Sigmoid colon (tissue), 7 donors: ENCODE measurements around the gene HDAC7. TPM values are rescaled to one million over a fixed set of nuclear protein-coding genes. Genes with fewer than 3 reads are reported as not detected.
A peak's percentile ranks its signal among the peaks of the same experiment; 100 is the strongest.

Experiments
- DNase-seq: peaks from one replicate; pipeline ENCODE4 v3.0.0-alpha.2; 2019
- H3K27ac ChIP-seq, 4 donors: fragments of 200-600 bp; sonication (generic); one replicate each; pipeline ENCODE4 v1.5.1; 2016 to 2019; ENCODE audit warnings: mild to moderate bottlenecking in 1 of 4
- H3K27me3 ChIP-seq, 3 donors: fragments of 200-600 bp; sonication (generic); one replicate each; pipeline ENCODE4 v1.5.1; 2019; ENCODE audit warnings: mild to moderate bottlenecking in 1 of 3
- H3K36me3 ChIP-seq, 4 donors: fragments of 200-600 bp; sonication (generic); one replicate each; pipeline ENCODE4 v1.5.1; 2016 to 2019
- H3K4me1 ChIP-seq, 4 donors: fragments of 200-600 bp; sonication (generic); one replicate each; pipeline ENCODE4 v1.5.1; 2017 to 2019
- H3K4me3 ChIP-seq, 4 donors: fragments of 200-600 bp; sonication (generic); one replicate each; pipeline ENCODE4 v1.5.1; 2017 to 2019; ENCODE audit warnings: mild to moderate bottlenecking in 2 of 4, moderate library complexity in 1 of 4
- H3K9me3 ChIP-seq, 4 donors: fragments of 200-600 bp in 3 of 4; sonication (generic) in 3 of 4; one replicate each; pipeline versions ENCODE4 v1.5.1 to v1.6.1; 2013 to 2019
- EP300 ChIP-seq, 4 donors: sonication (generic); formaldehyde crosslinking; IDR thresholded peaks; one replicate each; pipeline ENCODE4 v1.6.1; 2017; ENCODE audit warnings: antibody characterized with exemption in 4 of 4
- POLR2A ChIP-seq, 2 donors: fragments of 450-650 bp; IDR thresholded peaks; one replicate each; pipeline ENCODE4 v1.6.1; 2016; ENCODE audit warnings: antibody characterized with exemption in 2 of 2, mild to moderate bottlenecking in 2 of 2, moderate library complexity in 2 of 2
- POLR2AphosphoS5 ChIP-seq, 4 donors: sonication (generic); formaldehyde crosslinking; IDR thresholded peaks; one replicate each; pipeline ENCODE4 v1.6.1; 2017; ENCODE audit warnings: antibody characterized with exemption in 4 of 4
- WGBS, 2 donors: extraction: QIAGEN DNeasy Blood & Tissue Kit; methylation state at CpG; one replicate each; pipeline ENCODE4 v1.1.7; 2013; 5-methylcytosine and 5-hydroxymethylcytosine counted together
- intact Hi-C: fragments of 100-400 bp; cut with DNase I; formaldehyde crosslinking; loops from one replicate; pipeline ENCODE4 v1.15.1; 2023
- polyA plus RNA-seq, 3 donors: library from polyadenylated mRNA; stranded (reverse); fragments of 200-250 nt; gene quantifications; one replicate each; pipeline ENCODE4 v1.2.3, GENCODE V29; 2013
- total RNA-seq, 4 donors: library from RNA; depleted of rRNA; stranded (reverse); fragments of >200 nt; gene quantifications; one replicate each; pipeline ENCODE4 v1.1.0, GENCODE V29; 2016
- TF ChIP-seq, protein P1 (sequence below), 4 experiments: fragments of 450-650 bp in 3 of 4; fragments of 200-600 bp in 1 of 4; IDR thresholded peaks; one replicate each; pipeline ENCODE4 v1.5.1; 2016 to 2019; ENCODE audit warnings: antibody characterized with exemption in 4 of 4, mild to moderate bottlenecking in 3 of 4, moderate library complexity in 2 of 4
- donor health status: healthy with polysubstance abuse.
- donor health status: Bipolar disorder and iron deficiency.
- donor health status: healthy.

The HDAC7 gene
- total and polyA plus RNA-seq, 7 donors, result 6.5 to 79.2 (median 45.3) TPM

DNA sequence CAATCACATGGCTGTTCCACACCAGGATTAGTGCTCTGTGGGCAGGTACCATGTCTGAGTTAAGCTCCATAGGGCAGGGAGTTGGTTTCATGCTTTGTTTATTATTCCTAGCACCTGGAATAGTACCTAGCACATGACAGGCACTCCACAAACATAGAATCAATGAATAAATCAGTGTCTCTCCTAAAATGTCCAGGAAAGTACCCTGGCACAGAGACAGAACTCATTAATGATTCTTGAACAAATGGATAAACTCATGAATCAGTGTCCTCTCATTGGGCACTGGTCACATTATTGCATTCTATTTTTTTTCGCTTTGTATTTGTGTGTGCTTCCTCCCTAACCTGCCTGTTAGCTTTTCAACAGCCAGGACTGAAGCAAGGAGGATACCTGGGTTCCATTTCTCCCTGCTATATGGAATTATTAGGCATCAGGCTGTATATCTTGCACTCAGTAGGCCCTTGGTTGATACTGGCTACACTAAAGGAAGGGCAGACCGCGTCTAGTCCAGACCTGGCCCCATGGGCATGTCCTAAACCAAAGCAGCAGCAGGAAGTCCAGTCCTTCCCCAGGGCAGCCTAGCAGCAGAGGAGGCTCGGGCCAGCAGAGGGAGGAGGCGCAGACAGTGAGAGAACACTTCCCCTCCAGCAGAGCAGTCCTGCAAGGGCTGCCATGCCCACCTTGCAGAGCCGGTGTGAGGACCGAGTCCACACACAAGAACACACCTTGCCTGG is 18.4 kb downstream of the HDAC7 start:
- Histone ChIP-seq H3K27ac (peak overlapping the region; percentile 69 to 99 (median 98)), H3K4me1 (peaks cover 0 to 86% (median 85%) of the 10 kb centered on the region in 4 donors), H3K27me3 (no peaks in the 10 kb centered on the region), H3K9me3 (no peaks in the 10 kb centered on the region), H3K36me3 (peaks cover 4 to 26% (median 23%) of the 10 kb centered on the region in 4 donors), H3K4me3 (no peak overlapping the region)
- no peak for TF ChIP-seq EP300 (IDR thresholded peaks at IDR 0.05)
- TF ChIP-seq, protein P1, sequence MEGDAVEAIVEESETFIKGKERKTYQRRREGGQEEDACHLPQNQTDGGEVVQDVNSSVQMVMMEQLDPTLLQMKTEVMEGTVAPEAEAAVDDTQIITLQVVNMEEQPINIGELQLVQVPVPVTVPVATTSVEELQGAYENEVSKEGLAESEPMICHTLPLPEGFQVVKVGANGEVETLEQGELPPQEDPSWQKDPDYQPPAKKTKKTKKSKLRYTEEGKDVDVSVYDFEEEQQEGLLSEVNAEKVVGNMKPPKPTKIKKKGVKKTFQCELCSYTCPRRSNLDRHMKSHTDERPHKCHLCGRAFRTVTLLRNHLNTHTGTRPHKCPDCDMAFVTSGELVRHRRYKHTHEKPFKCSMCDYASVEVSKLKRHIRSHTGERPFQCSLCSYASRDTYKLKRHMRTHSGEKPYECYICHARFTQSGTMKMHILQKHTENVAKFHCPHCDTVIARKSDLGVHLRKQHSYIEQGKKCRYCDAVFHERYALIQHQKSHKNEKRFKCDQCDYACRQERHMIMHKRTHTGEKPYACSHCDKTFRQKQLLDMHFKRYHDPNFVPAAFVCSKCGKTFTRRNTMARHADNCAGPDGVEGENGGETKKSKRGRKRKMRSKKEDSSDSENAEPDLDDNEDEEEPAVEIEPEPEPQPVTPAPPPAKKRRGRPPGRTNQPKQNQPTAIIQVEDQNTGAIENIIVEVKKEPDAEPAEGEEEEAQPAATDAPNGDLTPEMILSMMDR (IDR thresholded peaks at IDR 0.05), result peak in 2 of 4 experiments; percentile 10 to 31
- intact Hi-C loops, result no loop called here
- 71 to 75% methylated on average over 7 of the region's 7 CpGs for WGBS, 2 donors
- no peak for DNase-seq

DNA sequence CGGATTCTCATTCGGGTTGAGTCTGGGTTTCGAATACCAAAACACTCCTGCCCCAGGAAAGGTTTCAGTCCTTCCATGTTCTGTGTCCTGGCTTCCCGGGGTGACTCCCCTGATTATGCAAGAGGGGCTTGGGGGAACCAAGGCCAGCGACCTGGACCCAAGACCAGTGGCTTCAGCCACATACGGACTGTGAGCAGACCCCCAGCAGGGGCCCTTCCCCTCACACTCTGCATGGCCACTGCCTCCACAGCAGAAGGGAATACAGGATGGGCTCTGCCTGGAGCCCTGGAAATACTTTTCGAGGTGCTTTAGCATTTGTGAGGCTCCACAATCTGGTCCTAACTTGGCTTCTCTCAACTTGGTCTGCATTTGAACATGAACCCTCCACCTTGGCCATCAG is 19.1 kb downstream of the HDAC7 start:
- Histone ChIP-seq H3K4me3 (no peak overlapping the region), H3K27ac (peak overlapping the region; percentile 69 to 99 (median 98)), H3K36me3 (peaks cover 10 to 32% (median 29%) of the 10 kb centered on the region in 4 donors), H3K4me1 (peaks cover 0 to 78% (median 77%) of the 10 kb centered on the region in 4 donors), H3K27me3 (no peaks in the 10 kb centered on the region), H3K9me3 (no peaks in the 10 kb centered on the region)
- DNase-seq, result no peak
- WGBS, 2 donors, result 93 to 94% methylated on average over 7 of the region's 7 CpGs
- no peak for TF ChIP-seq POLR2A (IDR thresholded peaks at IDR 0.05)
- TF ChIP-seq POLR2AphosphoS5 (IDR thresholded peaks at IDR 0.05), result no peak
- TF ChIP-seq, protein P1 (IDR thresholded peaks at IDR 0.05), result no peak
- no peak for TF ChIP-seq EP300 (IDR thresholded peaks at IDR 0.05)
- intact Hi-C loops, result no loop called here

DNA sequence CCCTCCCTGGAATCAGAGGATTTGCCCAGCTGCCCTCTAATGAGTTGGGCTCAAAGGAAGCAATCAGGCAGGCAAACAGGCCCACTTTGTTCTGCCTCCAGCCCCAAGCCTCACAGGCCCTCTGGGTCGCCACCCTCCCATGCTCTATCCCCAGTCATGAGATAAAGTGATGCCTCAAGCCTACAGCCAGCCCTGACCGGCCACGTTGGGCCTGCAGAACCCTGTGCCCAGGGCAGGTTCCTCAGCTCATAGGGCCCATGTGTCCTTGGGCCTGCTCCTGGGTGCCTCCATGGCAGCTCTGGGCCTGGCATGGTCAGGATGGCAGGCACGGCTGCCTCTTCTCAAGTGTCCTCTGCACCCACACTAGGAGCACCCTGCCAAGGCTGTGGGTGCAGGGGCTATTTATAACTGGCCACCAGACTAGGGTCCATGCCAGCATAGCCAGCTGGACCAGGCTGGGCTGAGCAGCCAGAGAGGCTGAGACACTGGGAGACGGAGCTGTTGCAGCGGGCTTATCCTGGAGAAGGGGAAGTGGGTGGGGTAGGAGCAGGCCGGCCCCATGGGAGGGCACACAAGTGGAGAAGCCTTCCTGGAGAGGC is 20.2 kb downstream of the HDAC7 start:
- 81 to 88% methylated on average over 7 of the region's 7 CpGs for WGBS, 2 donors
- Histone ChIP-seq H3K27me3 (no peaks in the 10 kb centered on the region), H3K36me3 (peaks cover 19 to 44% (median 40%) of the 10 kb centered on the region in 4 donors), H3K27ac (peak overlapping the region; percentile 69 to 99 (median 98)), H3K4me1 (peaks cover 0 to 67% (median 66%) of the 10 kb centered on the region in 4 donors), H3K4me3 (no peak overlapping the region), H3K9me3 (no peaks in the 10 kb centered on the region)
- peak; percentile 88 for DNase-seq
- peak in 2 of 4 donors; percentile 54 to 57 for TF ChIP-seq POLR2AphosphoS5 (IDR thresholded peaks at IDR 0.05)
- TF ChIP-seq, protein P1 (IDR thresholded peaks at IDR 0.05), result no peak
- intact Hi-C loops, result loop anchor here (2.0 kb wide), 1 partner anchor 37 kb away; no protein-coding TSS in a partner anchor

DNA sequence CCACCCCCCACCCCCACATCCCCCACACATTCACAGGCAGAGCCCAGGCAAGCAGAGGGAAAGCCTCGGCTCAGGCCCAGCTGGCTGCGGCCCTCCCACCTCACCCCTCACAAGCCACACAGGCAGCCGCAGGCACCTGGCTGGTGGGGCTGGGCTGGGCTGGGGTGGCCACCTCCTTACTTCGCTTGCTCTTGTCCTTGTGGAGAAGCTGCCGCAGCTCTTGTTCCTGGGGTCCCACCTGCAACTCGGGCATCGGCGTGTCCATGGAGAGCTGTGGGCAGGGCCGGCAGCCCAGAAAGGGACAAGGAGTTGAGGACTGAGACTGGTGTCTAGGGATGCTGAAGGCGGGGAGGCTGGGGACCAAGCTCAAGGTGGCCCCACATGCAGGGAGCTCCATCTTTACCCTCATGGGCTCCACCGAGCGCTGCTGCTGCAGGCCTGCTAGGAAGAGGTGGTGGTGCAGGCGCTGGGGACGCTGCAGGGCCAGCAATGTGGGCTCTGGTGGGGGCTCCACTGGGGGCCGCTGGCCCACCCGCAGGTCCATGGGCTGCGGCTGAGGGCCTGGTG is 21.2 kb downstream of the HDAC7 start:
- no peak for DNase-seq
- Histone ChIP-seq H3K36me3 (peaks cover 29 to 54% (median 50%) of the 10 kb centered on the region in 4 donors), H3K4me3 (no peak overlapping the region), H3K27me3 (no peaks in the 10 kb centered on the region), H3K9me3 (no peaks in the 10 kb centered on the region), H3K27ac (peak overlapping the region in 3 of 4 donors; percentile 69 to 99 (median 99)), H3K4me1 (peaks cover 0 to 57% (median 56%) of the 10 kb centered on the region in 4 donors)
- 84 to 95% methylated on average over 17 of the region's 17 CpGs for WGBS, 2 donors
- TF ChIP-seq EP300 (IDR thresholded peaks at IDR 0.05) (no peak), POLR2A (IDR thresholded peaks at IDR 0.05) (no peak), POLR2AphosphoS5 (IDR thresholded peaks at IDR 0.05) (no peak)
- TF ChIP-seq, protein P1 (IDR thresholded peaks at IDR 0.05), result no peak
- intact Hi-C loops, result loop anchor here (2.0 kb wide), 1 partner anchor 38 kb away; no protein-coding TSS in a partner anchor
